Raji (cell line): ENCODE data around the gene KRT12.

ENCODE experiments used
- POLR2A ChIP-seq: IDR thresholded peaks from 2 replicates; pipeline ENCODE4 v1.6.1; 2011; ENCODE audit warnings: low read depth, low read length, control low read depth; ENCODE audit not compliant: insufficient read depth

The KRT12 gene

GRCh38 chr17:40866838-40867237, at the start of gene KRT12:
Gene KRT12 (minus strand): TSS chr17:40867223. CDS start chr17:40867186, 37 bp downstream.
- TF ChIP-seq POLR2A: no peak

- TF ChIP-seq POLR2A: no peak
These were observed 49.3 kb upstream of the KRT12 start for GRCh38 chr17:40916366-40916765.

- TF ChIP-seq POLR2A: no peak
These were observed 48.8 kb upstream of the KRT12 start for GRCh38 chr17:40915721-40916256.

- no peak for TF ChIP-seq POLR2A
These were observed 48.2 kb upstream of the KRT12 start for GRCh38 chr17:40915199-40915661.

GRCh38 chr17:40914075-40914855, 47.2 kb upstream of the KRT12 start:
- no peak for TF ChIP-seq POLR2A

GRCh38 chr17:40912486-40913210, 45.6 kb upstream of the KRT12 start:
- TF ChIP-seq POLR2A: no peak

GRCh38 chr17:40910441-40910841, 43.4 kb upstream of the KRT12 start:
- no peak for TF ChIP-seq POLR2A

GRCh38 chr17:40909755-40910154, 42.7 kb upstream of the KRT12 start:
- no peak for TF ChIP-seq POLR2A

GRCh38 chr17:40909351-40909750, 42.3 kb upstream of the KRT12 start:
- no peak for TF ChIP-seq POLR2A

- no peak for TF ChIP-seq POLR2A
These were observed 39.6 kb upstream of the KRT12 start for GRCh38 chr17:40906613-40907012.

- TF ChIP-seq POLR2A: no peak
These were observed 38.3 kb upstream of the KRT12 start for GRCh38 chr17:40905370-40905769.

GRCh38 chr17:40903129-40903847, 36.3 kb upstream of the KRT12 start:
- TF ChIP-seq POLR2A: no peak

- no peak for TF ChIP-seq POLR2A
These were observed 35.5 kb upstream of the KRT12 start for GRCh38 chr17:40902498-40902897.

GRCh38 chr17:40901981-40902474, 35.0 kb upstream of the KRT12 start:
- TF ChIP-seq POLR2A: no peak

- no peak for TF ChIP-seq POLR2A
These were observed 33.9 kb upstream of the KRT12 start for GRCh38 chr17:40900809-40901356.

- no peak for TF ChIP-seq POLR2A
These were observed 30.0 kb upstream of the KRT12 start for GRCh38 chr17:40896916-40897455.
